Measurements from ENCODE around the gene ACTR3. TPM values are rescaled to one million over a fixed set of nuclear protein-coding genes. Genes with fewer than 3 reads are reported as not detected.

The ACTR3 gene
- total RNA-seq, 1 donor from 2014 or later: 638 TPM

GRCh38 chr2:113922784-113923183, 32.9 kb downstream of the ACTR3 start:
- Mint-ChIP-seq H3K9me3 (no peaks in the 10 kb centered on the region), H3K27me3 (no peaks in the 10 kb centered on the region), H3K27ac (no peak overlapping the region), H3K36me3 (ENCODE audit: low read depth) (peaks cover 54% of the 10 kb centered on the region), H3K4me3 (no peak overlapping the region), H3K4me1 (peaks cover 26% of the 10 kb centered on the region)
- no peak for DNase-seq
- TF ChIP-seq CTCF (IDR thresholded peaks at IDR 0.05): no peak
- ChIA-PET CTCF (no interaction called here), POLR2A (interaction anchor here (0.7 to 2.3 kb wide), 3 partner anchors 33 to 1623 kb away, joined by 3 to 11 read pairs (median 5); partner anchors contain the start of genes ACTR3 and SLC35F5)
- intact Hi-C loops (cut with micrococcal nuclease): loop anchor here (1.0 to 5.0 kb wide), 5 partner anchors 16 to 166 kb away; partner anchors contain the start of gene SLC35F5
- no peak for ATAC-seq (ENCODE audit: low read depth)

- Mint-ChIP-seq H3K4me3 (no peak overlapping the region), H3K27me3 (no peaks in the 10 kb centered on the region), H3K36me3 (ENCODE audit: low read depth) (peaks cover 62% of the 10 kb centered on the region), H3K9me3 (no peaks in the 10 kb centered on the region), H3K27ac (no peak overlapping the region), H3K4me1 (peaks cover 22% of the 10 kb centered on the region)
- ChIA-PET POLR2A (interaction anchor here (0.6 to 0.7 kb wide), 2 partner anchors 14 to 22 kb away, joined by 3 to 5 read pairs; no protein-coding TSS in a partner anchor), CTCF (no interaction called here)
- intact Hi-C loops (cut with micrococcal nuclease): no loop called here
- DNase-seq: no peak
- ATAC-seq (ENCODE audit: low read depth): no peak
- TF ChIP-seq CTCF (IDR thresholded peaks at IDR 0.05): no peak
These were observed 36.0 kb downstream of the ACTR3 start for GRCh38 chr2:113925884-113926283.

- Mint-ChIP-seq H3K36me3 (ENCODE audit: low read depth) (peaks cover 64% of the 10 kb centered on the region), H3K27ac (peak overlapping the region; percentile 47), H3K27me3 (no peaks in the 10 kb centered on the region), H3K4me3 (no peak overlapping the region), H3K4me1 (peaks cover 22% of the 10 kb centered on the region), H3K9me3 (no peaks in the 10 kb centered on the region)
- ATAC-seq (ENCODE audit: low read depth) (no peak), DNase-seq (no peak)
- CTCF ChIA-PET: no interaction called here
- intact Hi-C loops (cut with micrococcal nuclease): no loop called here
- POLR2A ChIA-PET: interaction anchor here (0.6 to 0.7 kb wide), 2 partner anchors 15 to 21 kb away, joined by 3 to 5 read pairs; no protein-coding TSS in a partner anchor
- TF ChIP-seq CTCF (IDR thresholded peaks at IDR 0.05): no peak
These were observed 36.4 kb downstream of the ACTR3 start for GRCh38 chr2:113926314-113926713.

GRCh38 chr2:113930448-113930847, 40.6 kb downstream of the ACTR3 start:
- intact Hi-C loops (cut with micrococcal nuclease): no loop called here
- POLR2A ChIA-PET: no interaction called here
- CTCF ChIA-PET: interaction anchor here (1.1 kb wide), 1 partner anchor 18 kb away, joined by 3 read pairs; no protein-coding TSS in a partner anchor
- H3K9me3 Mint-ChIP-seq: no peaks in the 10 kb centered on the region
- H3K27me3 Mint-ChIP-seq: no peaks in the 10 kb centered on the region
- H3K4me3 Mint-ChIP-seq: no peak overlapping the region
- TF ChIP-seq CTCF (IDR thresholded peaks at IDR 0.05): no peak
- no peak for ATAC-seq (ENCODE audit: low read depth)
- no peak overlapping the region for H3K27ac Mint-ChIP-seq
- no peak for DNase-seq
- H3K4me1 Mint-ChIP-seq: peaks cover 14% of the 10 kb centered on the region
- peaks cover 79% of the 10 kb centered on the region for H3K36me3 Mint-ChIP-seq (ENCODE audit: low read depth)

GRCh38 chr2:113937501-113937900, 47.6 kb downstream of the ACTR3 start:
- Mint-ChIP-seq H3K4me1 (peaks cover 3% of the 10 kb centered on the region), H3K4me3 (no peak overlapping the region)
- TF ChIP-seq CTCF (IDR thresholded peaks at IDR 0.05): no peak

More at GRCh38 chr2:113937501-113937900, 47.6 kb downstream of the ACTR3 start:
- no peak for ATAC-seq (ENCODE audit: low read depth)
- intact Hi-C loops (cut with micrococcal nuclease): no loop called here
- H3K36me3 Mint-ChIP-seq (ENCODE audit: low read depth): peaks cover 68% of the 10 kb centered on the region
- no peak overlapping the region for H3K27ac Mint-ChIP-seq
- no peak for DNase-seq
- ChIA-PET POLR2A (no interaction called here), CTCF (interaction anchor here (0.6 to 1.2 kb wide), 2 partner anchors 9 to 196 kb away, joined by 3 to 4 read pairs; no protein-coding TSS in a partner anchor)
- peaks cover 17% of the 10 kb centered on the region for H3K9me3 Mint-ChIP-seq
- H3K27me3 Mint-ChIP-seq: no peaks in the 10 kb centered on the region

Data from activated B cell treated with CpG ODN at 0.5 μM for 24 hours (primary cell).